Measurements from ENCODE around the gene PCDH9.

Gene PCDH9

DNA sequence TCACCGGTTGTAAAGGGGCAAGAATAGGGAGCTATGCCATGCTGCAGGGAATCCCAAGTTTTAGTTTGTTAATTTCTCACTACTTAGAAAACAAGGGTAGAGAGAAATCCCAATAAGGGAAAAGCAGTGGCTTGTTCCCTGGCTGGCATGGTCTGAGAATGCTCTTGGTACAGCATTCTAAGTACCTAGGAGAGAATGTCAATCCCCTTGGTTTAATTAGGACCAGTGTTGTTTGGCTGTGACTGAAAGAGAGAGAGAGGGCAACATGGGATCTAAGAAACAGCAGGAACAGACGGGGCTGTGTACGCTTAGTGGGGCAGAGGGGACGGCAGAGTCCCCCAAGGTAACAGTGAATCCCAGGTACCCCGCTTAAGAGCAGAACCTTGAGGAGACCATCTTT is 228.8 kb downstream of the PCDH9 start:
- TF ChIP-seq, protein P1, sequence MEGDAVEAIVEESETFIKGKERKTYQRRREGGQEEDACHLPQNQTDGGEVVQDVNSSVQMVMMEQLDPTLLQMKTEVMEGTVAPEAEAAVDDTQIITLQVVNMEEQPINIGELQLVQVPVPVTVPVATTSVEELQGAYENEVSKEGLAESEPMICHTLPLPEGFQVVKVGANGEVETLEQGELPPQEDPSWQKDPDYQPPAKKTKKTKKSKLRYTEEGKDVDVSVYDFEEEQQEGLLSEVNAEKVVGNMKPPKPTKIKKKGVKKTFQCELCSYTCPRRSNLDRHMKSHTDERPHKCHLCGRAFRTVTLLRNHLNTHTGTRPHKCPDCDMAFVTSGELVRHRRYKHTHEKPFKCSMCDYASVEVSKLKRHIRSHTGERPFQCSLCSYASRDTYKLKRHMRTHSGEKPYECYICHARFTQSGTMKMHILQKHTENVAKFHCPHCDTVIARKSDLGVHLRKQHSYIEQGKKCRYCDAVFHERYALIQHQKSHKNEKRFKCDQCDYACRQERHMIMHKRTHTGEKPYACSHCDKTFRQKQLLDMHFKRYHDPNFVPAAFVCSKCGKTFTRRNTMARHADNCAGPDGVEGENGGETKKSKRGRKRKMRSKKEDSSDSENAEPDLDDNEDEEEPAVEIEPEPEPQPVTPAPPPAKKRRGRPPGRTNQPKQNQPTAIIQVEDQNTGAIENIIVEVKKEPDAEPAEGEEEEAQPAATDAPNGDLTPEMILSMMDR (IDR thresholded peaks at IDR 0.05; ENCODE audit: borderline replicate concordance, control extremely low read depth, extremely low read depth, insufficient read depth, missing control alignments), result no peak
- in situ Hi-C loops (cut with MboI; ENCODE audit: low sequenced_read_pairs, unreplicated experiment), result no loop called here
- no peak for DNase-seq (ENCODE audit: low spot score)

DNA sequence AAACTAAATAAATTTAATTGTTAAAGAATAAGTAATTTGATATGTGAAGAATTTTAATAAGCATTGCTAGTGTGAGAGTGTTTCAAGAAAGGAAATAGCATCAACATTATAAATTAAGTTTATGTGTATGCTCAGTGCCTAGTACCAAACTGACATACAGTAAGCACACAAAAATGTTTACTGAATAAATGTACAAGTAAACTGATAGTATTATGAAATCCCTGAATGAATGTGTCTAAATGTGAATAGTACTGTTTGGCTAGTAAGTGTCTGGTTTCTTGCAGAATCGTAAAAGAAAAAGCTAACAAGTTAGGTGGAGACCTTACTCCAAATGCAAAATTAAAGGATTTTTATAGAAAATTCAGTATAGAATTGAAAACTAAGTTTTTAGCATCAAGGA is 233.6 kb downstream of the PCDH9 start:
- in situ Hi-C loops (cut with MboI; ENCODE audit: low sequenced_read_pairs, unreplicated experiment), result no loop called here
- no peak for DNase-seq (ENCODE audit: low spot score)
- TF ChIP-seq, protein P1 (IDR thresholded peaks at IDR 0.05; ENCODE audit: borderline replicate concordance, control extremely low read depth, extremely low read depth, insufficient read depth, missing control alignments), result no peak

DNA sequence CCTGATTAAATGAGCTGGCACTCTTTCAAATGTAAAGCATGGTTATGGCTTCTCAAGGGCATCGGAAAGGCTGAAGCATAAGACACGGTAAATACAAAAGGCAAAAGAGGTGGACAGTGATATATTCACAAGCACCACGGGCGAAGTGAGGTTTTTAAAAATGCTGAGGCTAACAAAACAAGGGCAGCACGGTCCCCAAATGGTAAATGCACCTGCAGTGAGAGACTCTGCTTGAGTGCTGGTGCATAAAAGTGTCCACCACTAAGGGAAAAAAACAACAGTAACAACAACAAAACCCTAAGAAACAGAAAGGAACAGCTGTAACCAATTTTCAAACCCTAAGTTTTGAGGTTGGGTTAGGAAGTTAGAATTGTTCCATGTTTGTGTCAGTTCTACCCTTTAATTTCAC is 234.9 kb downstream of the PCDH9 start:
- in situ Hi-C loops (cut with MboI; ENCODE audit: low sequenced_read_pairs, unreplicated experiment), result no loop called here
- TF ChIP-seq, protein P1 (IDR thresholded peaks at IDR 0.05; ENCODE audit: borderline replicate concordance, control extremely low read depth, extremely low read depth, insufficient read depth, missing control alignments), result no peak
- no peak for DNase-seq (ENCODE audit: low spot score)

DNA sequence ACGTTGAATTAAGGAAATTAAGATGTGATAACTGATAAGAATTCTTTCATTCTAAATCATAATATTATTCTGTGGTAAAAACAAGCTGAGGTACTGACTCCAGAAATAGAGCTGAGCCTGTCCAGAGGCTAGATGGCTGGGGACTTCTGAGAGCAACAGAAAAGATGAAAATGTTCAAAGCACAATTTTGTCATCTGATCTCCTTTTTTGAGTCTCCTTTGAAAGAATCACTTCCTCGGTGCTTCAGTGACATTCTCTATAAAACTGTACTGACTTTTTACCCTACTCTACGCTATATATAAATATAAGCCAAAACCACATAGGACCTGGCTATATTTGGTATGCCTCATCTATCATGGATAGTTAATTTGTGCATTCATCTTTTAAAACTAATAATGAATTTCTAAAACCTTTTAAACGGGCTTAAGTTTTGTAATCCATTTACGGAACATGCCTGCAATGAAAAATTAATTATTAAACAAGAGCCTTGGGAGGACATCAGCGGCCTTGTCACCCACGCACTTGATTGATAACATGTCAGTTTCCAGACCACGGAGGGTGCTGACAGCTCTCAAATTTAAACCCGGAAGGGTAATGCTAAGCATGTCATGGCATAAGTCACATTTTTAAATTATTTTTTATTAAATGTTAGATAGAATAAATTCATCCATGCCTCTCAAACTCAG is 235.5 kb downstream of the PCDH9 start:
- TF ChIP-seq, protein P1 (IDR thresholded peaks at IDR 0.05; ENCODE audit: borderline replicate concordance, control extremely low read depth, extremely low read depth, insufficient read depth, missing control alignments), result no peak
- DNase-seq (ENCODE audit: low spot score), result no peak
- in situ Hi-C loops (cut with MboI; ENCODE audit: low sequenced_read_pairs, unreplicated experiment), result no loop called here

DNA sequence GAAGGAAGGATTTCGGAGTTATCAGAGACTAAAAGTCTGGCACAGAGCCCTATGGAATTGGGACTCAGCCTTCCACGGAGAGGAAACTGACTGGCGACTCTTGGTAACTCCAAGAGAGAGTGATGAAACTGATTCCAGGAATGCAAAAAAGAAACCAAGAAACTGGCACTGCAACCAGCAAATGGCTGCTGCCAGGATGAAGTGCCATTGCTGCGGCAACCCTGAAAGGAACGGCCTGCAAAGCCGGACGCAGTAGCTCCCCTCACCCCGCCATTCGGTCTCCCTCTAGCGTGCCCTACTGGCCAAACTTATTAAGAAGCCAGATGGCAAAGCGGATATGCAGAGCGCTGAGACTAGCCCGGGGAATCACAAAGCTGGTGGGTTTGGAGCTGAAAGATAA is 236.0 kb downstream of the PCDH9 start:
- TF ChIP-seq, protein P1 (IDR thresholded peaks at IDR 0.05; ENCODE audit: borderline replicate concordance, control extremely low read depth, extremely low read depth, insufficient read depth, missing control alignments), result peak; percentile 53
- in situ Hi-C loops (cut with MboI; ENCODE audit: low sequenced_read_pairs, unreplicated experiment), result no loop called here
- DNase-seq (ENCODE audit: low spot score), result peak; percentile 32

DNA sequence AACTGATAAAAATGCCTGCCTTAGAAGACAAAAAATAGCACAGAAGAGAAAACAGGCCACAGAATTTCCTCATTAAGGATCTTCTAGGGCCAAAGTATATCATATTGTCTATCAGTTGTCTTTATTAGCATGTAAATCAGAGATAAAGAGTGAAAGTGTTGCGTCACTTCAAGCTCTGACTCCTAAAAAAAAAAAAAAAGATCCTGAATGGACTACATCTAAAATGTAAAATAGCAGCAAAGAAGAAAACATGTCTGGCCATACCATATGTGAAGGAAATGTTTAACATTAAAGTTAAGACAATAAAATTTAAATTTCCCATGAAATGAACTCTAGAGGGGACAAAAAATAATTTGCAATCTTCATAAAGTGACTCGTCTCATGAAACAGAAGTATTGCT is 237.4 kb downstream of the PCDH9 start:
- in situ Hi-C loops (cut with MboI; ENCODE audit: low sequenced_read_pairs, unreplicated experiment), result no loop called here
- TF ChIP-seq, protein P1 (IDR thresholded peaks at IDR 0.05; ENCODE audit: borderline replicate concordance, control extremely low read depth, extremely low read depth, insufficient read depth, missing control alignments), result no peak
- no peak for DNase-seq (ENCODE audit: low spot score)

Measured in GM13976 (cell line).